Hepatocyte (in vitro differentiated cells): ENCODE measurements around the gene EMX1. TPM values are rescaled to one million over a fixed set of nuclear protein-coding genes. Genes with fewer than 3 reads are reported as not detected.

Experiments used
- DNase-seq: peaks from one replicate; pipeline ENCODE4 v3.0.0-alpha.2; 2016; ENCODE audit warnings: low spot score
- H2AFZ ChIP-seq: fragments of 200-600 bp; sonication (generic); 2 replicates; pipeline ENCODE4 v1.6.0; 2016; ENCODE audit warnings: antibody characterized with exemption, mild to moderate bottlenecking
- H3K27ac ChIP-seq: fragments of 200-600 bp; sonication (generic); 2 replicates; pipeline ENCODE4 v1.5.1; 2016; ENCODE audit warnings: mild to moderate bottlenecking
- H3K27me3 ChIP-seq: fragments of 200-600 bp; sonication (generic); 2 replicates; pipeline ENCODE4 v1.6.1; 2016
- H3K36me3 ChIP-seq: fragments of 200-600 bp; sonication (generic); replicated peaks from 2 replicates; pipeline ENCODE4 v1.5.1; 2016; ENCODE audit warnings: low read depth; ENCODE audit not compliant: insufficient read depth
- H3K4me1 ChIP-seq: fragments of 200-600 bp; sonication (generic); 2 replicates; pipeline ENCODE4 v1.5.1; 2016; ENCODE audit warnings: mild to moderate bottlenecking, moderate library complexity; ENCODE audit not compliant: insufficient read depth
- H3K4me2 ChIP-seq: fragments of 200-600 bp; sonication (generic); 2 replicates; pipeline ENCODE4 v1.6.0; 2016
- H3K4me3 ChIP-seq: fragments of 200-600 bp; sonication (generic); 2 replicates; pipeline ENCODE4 v1.5.1; 2016; ENCODE audit warnings: mild to moderate bottlenecking
- H3K79me2 ChIP-seq: fragments of 200-600 bp; sonication (generic); 2 replicates; pipeline ENCODE4 v1.6.0; 2017; ENCODE audit warnings: mild to moderate bottlenecking
- H3K9me2 ChIP-seq: fragments of 200-600 bp; sonication (generic); replicated peaks from 2 replicates; pipeline ENCODE4 v1.6.0; 2017; ENCODE audit warnings: mild to moderate bottlenecking; ENCODE audit not compliant: insufficient read depth
- H3K9me3 ChIP-seq: fragments of 200-600 bp; sonication (generic); 2 replicates; pipeline ENCODE4 v1.5.1; 2016; ENCODE audit warnings: low read depth, mild to moderate bottlenecking
- H4K20me1 ChIP-seq: fragments of 200-600 bp; sonication (generic); 2 replicates; pipeline ENCODE4 v1.6.0; 2016; ENCODE audit warnings: mild to moderate bottlenecking; ENCODE audit not compliant: insufficient read depth, poor library complexity, severe bottlenecking
- EZH2 ChIP-seq: fragments of 200-600 bp; sonication (generic); IDR thresholded peaks from 2 replicates; pipeline ENCODE4 v1.6.1; 2016; ENCODE audit warnings: antibody characterized with exemption, mild to moderate bottlenecking, borderline replicate concordance
- EZH2phosphoT487 ChIP-seq: fragments of 200-600 bp; sonication (generic); IDR thresholded peaks from one replicate; pipeline ENCODE4 v1.6.1; 2018; ENCODE audit warnings: antibody characterized with exemption, mild to moderate bottlenecking, low read depth, moderate library complexity; ENCODE audit not compliant: unreplicated experiment, severe bottlenecking
- WGBS: methylation state at CpG from one replicate; pipeline ENCODE4 v1.1.6; 2016; ENCODE audit warnings: low lambda C conversion rate; ENCODE audit errors: missing lambda C conversion rate; 5-methylcytosine and 5-hydroxymethylcytosine counted together
- polyA plus RNA-seq: library from polyadenylated mRNA; unstranded; fragments of >200 nt; fragmentation: Nextera tagmentation; extraction: Ambion mirVana; gene quantifications from 2 replicates; pipeline ENCODE4 v1.2.1, GENCODE V29; 2016
- total RNA-seq: library from RNA; depleted of rRNA; stranded (reverse); fragments of >200 nt; gene quantifications from 2 replicates; pipeline ENCODE4 v1.2.3, GENCODE V29; 2014
- TF ChIP-seq, protein P1 (sequence below): fragments of 200-600 bp; sonication (generic); IDR thresholded peaks from 2 replicates; pipeline ENCODE4 v1.5.1; 2016; ENCODE audit warnings: antibody characterized with exemption, mild to moderate bottlenecking; ENCODE audit not compliant: poor library complexity

Gene EMX1
- total and polyA plus RNA-seq, 2 experiments from 2014 or later: 0.34 to 1.2 TPM

DNA sequence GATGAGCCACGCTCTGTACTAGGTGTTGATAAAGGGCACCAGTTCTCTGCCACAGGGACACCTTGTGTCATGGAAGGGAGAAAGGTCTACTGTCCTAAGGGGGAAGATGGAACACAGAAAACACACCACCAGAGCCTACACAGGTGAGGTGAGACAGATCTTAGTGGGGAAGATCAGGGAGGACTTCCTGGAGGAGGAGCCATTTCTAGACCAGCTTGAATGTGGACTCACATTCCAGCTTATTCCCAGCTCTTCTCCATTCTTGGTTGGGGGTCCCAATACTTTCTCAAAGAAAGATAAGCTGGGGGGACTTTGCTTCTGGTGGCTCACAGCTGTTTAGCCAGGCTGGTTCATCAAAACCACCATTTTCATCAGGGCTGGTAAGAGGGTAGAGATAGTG lies 36.2 kb downstream of the EMX1 start:
- H3K4me3 ChIP-seq: no peak overlapping the region
- 100% methylated on average over 1 of the region's 1 CpG for WGBS
- H3K9me3 ChIP-seq: no peaks in the 10 kb centered on the region
- H3K79me2 ChIP-seq: no peaks in the 10 kb centered on the region
- H3K9me2 ChIP-seq: no peaks in the 10 kb centered on the region
- H3K4me1 ChIP-seq: no peaks in the 10 kb centered on the region
- no peak overlapping the region for H3K27ac ChIP-seq
- H2AFZ ChIP-seq: no peak overlapping the region
- DNase-seq: no peak
- H4K20me1 ChIP-seq: no peaks in the 10 kb centered on the region
- no peak overlapping the region for H3K4me2 ChIP-seq
- no peaks in the 10 kb centered on the region for H3K36me3 ChIP-seq
- H3K27me3 ChIP-seq: no peaks in the 10 kb centered on the region
- TF ChIP-seq EZH2: no peak
- TF ChIP-seq, protein P1, sequence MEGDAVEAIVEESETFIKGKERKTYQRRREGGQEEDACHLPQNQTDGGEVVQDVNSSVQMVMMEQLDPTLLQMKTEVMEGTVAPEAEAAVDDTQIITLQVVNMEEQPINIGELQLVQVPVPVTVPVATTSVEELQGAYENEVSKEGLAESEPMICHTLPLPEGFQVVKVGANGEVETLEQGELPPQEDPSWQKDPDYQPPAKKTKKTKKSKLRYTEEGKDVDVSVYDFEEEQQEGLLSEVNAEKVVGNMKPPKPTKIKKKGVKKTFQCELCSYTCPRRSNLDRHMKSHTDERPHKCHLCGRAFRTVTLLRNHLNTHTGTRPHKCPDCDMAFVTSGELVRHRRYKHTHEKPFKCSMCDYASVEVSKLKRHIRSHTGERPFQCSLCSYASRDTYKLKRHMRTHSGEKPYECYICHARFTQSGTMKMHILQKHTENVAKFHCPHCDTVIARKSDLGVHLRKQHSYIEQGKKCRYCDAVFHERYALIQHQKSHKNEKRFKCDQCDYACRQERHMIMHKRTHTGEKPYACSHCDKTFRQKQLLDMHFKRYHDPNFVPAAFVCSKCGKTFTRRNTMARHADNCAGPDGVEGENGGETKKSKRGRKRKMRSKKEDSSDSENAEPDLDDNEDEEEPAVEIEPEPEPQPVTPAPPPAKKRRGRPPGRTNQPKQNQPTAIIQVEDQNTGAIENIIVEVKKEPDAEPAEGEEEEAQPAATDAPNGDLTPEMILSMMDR: no peak
- no peak for TF ChIP-seq EZH2phosphoT487

DNA sequence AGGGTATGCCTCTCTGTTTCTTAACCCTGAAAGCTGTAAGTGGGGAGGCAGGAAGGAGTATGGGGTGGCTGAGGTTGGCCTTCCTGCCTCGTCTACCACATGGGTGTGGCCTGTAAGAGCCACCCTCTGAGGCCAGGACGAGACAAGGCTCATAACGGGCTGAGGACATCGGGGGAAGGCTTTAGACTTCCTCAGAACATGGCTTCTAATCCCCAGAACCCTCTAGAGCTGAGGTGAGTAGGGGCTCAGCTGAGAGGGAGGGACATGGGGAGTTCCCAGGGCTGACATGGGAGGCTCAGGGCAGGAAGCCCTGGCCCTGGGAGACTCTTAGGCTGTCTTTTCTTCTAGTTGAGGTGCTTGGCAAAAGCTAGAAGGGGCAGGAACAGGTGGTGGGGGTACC lies 36.7 kb downstream of the EMX1 start:
- Histone ChIP-seq H3K27me3 (no peaks in the 10 kb centered on the region), H3K4me2 (no peak overlapping the region), H3K4me1 (no peaks in the 10 kb centered on the region), H3K27ac (no peak overlapping the region), H4K20me1 (no peaks in the 10 kb centered on the region), H3K9me3 (no peaks in the 10 kb centered on the region), H3K9me2 (no peaks in the 10 kb centered on the region), H3K4me3 (no peak overlapping the region), H3K36me3 (no peaks in the 10 kb centered on the region), H2AFZ (no peak overlapping the region), H3K79me2 (no peaks in the 10 kb centered on the region)
- TF ChIP-seq EZH2 (no peak), EZH2phosphoT487 (no peak)
- TF ChIP-seq, protein P1: no peak
- WGBS: 86% methylated on average over 4 of the region's 4 CpGs
- DNase-seq: no peak

DNA sequence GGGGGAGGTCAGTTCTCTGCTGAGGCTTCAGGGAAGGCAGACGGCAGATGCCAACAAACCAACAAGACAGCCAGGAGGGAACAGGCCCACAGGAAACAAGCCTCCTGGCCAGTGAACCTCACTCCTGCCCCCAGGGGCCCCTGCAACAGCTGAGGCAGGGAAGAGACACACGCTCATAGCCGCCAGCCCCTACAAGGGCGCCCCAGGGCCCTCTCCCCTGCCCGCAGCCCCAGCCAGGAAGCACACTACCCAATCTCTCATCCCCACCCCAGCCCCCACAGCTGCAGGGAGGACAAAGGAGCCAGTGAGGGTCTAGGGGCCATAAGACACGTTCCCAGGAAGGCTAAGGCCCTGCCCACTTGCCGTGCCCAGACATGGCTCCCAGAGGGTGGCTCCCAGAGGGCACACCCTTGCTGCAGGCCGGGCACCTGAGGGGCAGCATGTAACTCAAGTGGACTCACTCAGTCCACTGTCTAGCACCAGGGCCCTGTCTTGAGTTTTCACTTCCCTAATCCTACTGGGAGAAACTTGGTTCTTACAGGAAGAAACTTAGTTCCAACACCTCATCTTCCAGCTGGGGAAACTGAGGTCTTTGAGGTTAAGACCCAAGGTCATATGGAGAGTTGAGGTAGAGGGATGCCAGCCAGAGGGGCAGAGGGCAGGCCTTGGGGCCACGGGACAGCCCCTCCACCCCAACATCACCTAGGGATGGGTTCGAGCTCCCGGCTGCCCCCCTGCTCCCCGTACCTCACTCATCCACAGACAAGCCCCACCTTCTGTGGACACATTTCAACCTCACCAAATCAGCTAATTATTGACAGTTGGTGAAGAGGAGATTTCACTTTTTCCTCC lies 37.3 kb downstream of the EMX1 start:
- Histone ChIP-seq H3K9me3 (no peaks in the 10 kb centered on the region), H4K20me1 (no peaks in the 10 kb centered on the region), H3K27ac (no peak overlapping the region), H3K27me3 (no peaks in the 10 kb centered on the region), H3K9me2 (no peaks in the 10 kb centered on the region), H3K4me1 (no peaks in the 10 kb centered on the region), H3K4me2 (no peak overlapping the region), H3K36me3 (no peaks in the 10 kb centered on the region), H2AFZ (no peak overlapping the region), H3K79me2 (no peaks in the 10 kb centered on the region), H3K4me3 (no peak overlapping the region)
- WGBS: 80% methylated on average over 9 of the region's 12 CpGs
- DNase-seq: no peak
- TF ChIP-seq, protein P1: no peak
- no peak for TF ChIP-seq EZH2phosphoT487
- TF ChIP-seq EZH2: no peak
